ENCODE results near the gene POLE4.
A peak's percentile ranks its signal among the peaks of the same experiment; 100 is the strongest.

Gene POLE4

GRCh38 chr2:74941284-74941683 lies 17.2 kb upstream of the POLE4 start:
- DNase-seq (ENCODE audit: low spot score): no peak

GRCh38 chr2:74942263-74942662 lies 16.2 kb upstream of the POLE4 start:
- DNase-seq (ENCODE audit: low spot score): no peak

GRCh38 chr2:74944987-74945787 lies 13.3 kb upstream of the POLE4 start:
- DNase-seq (ENCODE audit: low spot score): no peak

- DNase-seq (ENCODE audit: low spot score): no peak
These were observed 12.6 kb upstream of the POLE4 start for GRCh38 chr2:74945788-74946331.

GRCh38 chr2:74947703-74948102 lies 10.7 kb upstream of the POLE4 start:
- DNase-seq (ENCODE audit: low spot score): no peak

- no peak for DNase-seq (ENCODE audit: low spot score)
These were observed 9.7 kb upstream of the POLE4 start for GRCh38 chr2:74948779-74949178.

- no peak for DNase-seq (ENCODE audit: low spot score)
These were observed 7.2 kb upstream of the POLE4 start for GRCh38 chr2:74951211-74951754.

GRCh38 chr2:74952575-74952974 lies 5.9 kb upstream of the POLE4 start:
- DNase-seq (ENCODE audit: low spot score): peak; percentile 27

- no peak for DNase-seq (ENCODE audit: low spot score)
These were observed 4.5 kb upstream of the POLE4 start for GRCh38 chr2:74953796-74954499.

- DNase-seq (ENCODE audit: low spot score): no peak
These were observed 4.0 kb upstream of the POLE4 start for GRCh38 chr2:74954500-74954874.

GRCh38 chr2:74957886-74958273 lies 563 bp upstream of the POLE4 start:
- no peak for DNase-seq (ENCODE audit: low spot score)

GRCh38 chr2:74959106-74959751 lies 786 bp downstream of the POLE4 start:
- DNase-seq (ENCODE audit: low spot score): no peak

GRCh38 chr2:74966887-74967286 lies 8.4 kb downstream of the POLE4 start:
- DNase-seq (ENCODE audit: low spot score): no peak

GRCh38 chr2:74975016-74975415 lies 16.6 kb downstream of the POLE4 start:
- no peak for DNase-seq (ENCODE audit: low spot score)

GRCh38 chr2:74979844-74980243 lies 21.4 kb downstream of the POLE4 start:
- DNase-seq (ENCODE audit: low spot score): no peak

- DNase-seq (ENCODE audit: low spot score): no peak
These were observed 24.1 kb downstream of the POLE4 start for GRCh38 chr2:74982577-74982976.

GRCh38 chr2:74983631-74984392 lies 25.4 kb downstream of the POLE4 start:
- no peak for DNase-seq (ENCODE audit: low spot score)

GRCh38 chr2:74984947-74985637 lies 26.6 kb downstream of the POLE4 start:
- no peak for DNase-seq (ENCODE audit: low spot score)

- no peak for DNase-seq (ENCODE audit: low spot score)
These were observed 27.7 kb downstream of the POLE4 start for GRCh38 chr2:74985978-74986609.

- DNase-seq (ENCODE audit: low spot score): no peak
These were observed 33.5 kb downstream of the POLE4 start for GRCh38 chr2:74991977-74992376.

GRCh38 chr2:74999468-74999867 lies 41.0 kb downstream of the POLE4 start:
- DNase-seq (ENCODE audit: low spot score): no peak

All from SW480 (cell line).